GM18909 (cell line): Measurements from ENCODE around the gene SDHA.
"Not testable (repeated sequence)": the region's sequence is repeated elsewhere in the genome, so short reads cannot be mapped to it uniquely, and the experiment has no call there.

ENCODE experiments used
- ATAC-seq: cut with Tn5 transposase; IDR thresholded peaks from one replicate; pipeline ENCODE4 v1.9.1; 2021; ENCODE audit warnings: mild to moderate bottlenecking; ENCODE audit not compliant: unreplicated experiment, poor library complexity

SDHA gene

GRCh38 chr5:196350-196749 lies 21.8 kb upstream of the SDHA start:
- no peak for ATAC-seq

GRCh38 chr5:197031-197430 lies 21.1 kb upstream of the SDHA start:
- ATAC-seq, result not testable (repeated sequence)

GRCh38 chr5:197892-198489 lies 20.1 kb upstream of the SDHA start:
- ATAC-seq, result no peak

- ATAC-seq, result no peak
Measured at GRCh38 chr5:198516-199196, 19.5 kb upstream of the SDHA start.

- ATAC-seq, result no peak
Measured at GRCh38 chr5:199197-199949, 18.7 kb upstream of the SDHA start.

- ATAC-seq, result no peak
Measured at GRCh38 chr5:199950-200645, 18.0 kb upstream of the SDHA start.

GRCh38 chr5:200985-201384 lies 17.1 kb upstream of the SDHA start:
- no peak for ATAC-seq

GRCh38 chr5:201672-202071 lies 16.4 kb upstream of the SDHA start:
- no peak for ATAC-seq

- no peak for ATAC-seq
Measured at GRCh38 chr5:203246-203930, 14.7 kb upstream of the SDHA start.

GRCh38 chr5:204001-204400 lies 14.1 kb upstream of the SDHA start:
- no peak for ATAC-seq

GRCh38 chr5:204462-204861 lies 13.7 kb upstream of the SDHA start:
- ATAC-seq, result no peak

- ATAC-seq, result no peak
Measured at GRCh38 chr5:204966-205670, 13.0 kb upstream of the SDHA start.

GRCh38 chr5:206406-206805 lies 11.7 kb upstream of the SDHA start:
- ATAC-seq, result no peak

GRCh38 chr5:206927-207536 lies 11.1 kb upstream of the SDHA start:
- ATAC-seq, result no peak

GRCh38 chr5:207599-207998 lies 10.5 kb upstream of the SDHA start:
- ATAC-seq, result no peak

GRCh38 chr5:208449-209114 lies 9.5 kb upstream of the SDHA start:
- no peak for ATAC-seq

GRCh38 chr5:213803-214395 lies 4.2 kb upstream of the SDHA start:
- ATAC-seq, result no peak

GRCh38 chr5:215256-215655 lies 2.9 kb upstream of the SDHA start:
- ATAC-seq, result not testable (repeated sequence)
